ENCODE results near the gene TAF9.
"Not testable (repeated sequence)": the region's sequence is repeated elsewhere in the genome, so short reads cannot be mapped to it uniquely, and the experiment has no call there.

The TAF9 gene, protein sequence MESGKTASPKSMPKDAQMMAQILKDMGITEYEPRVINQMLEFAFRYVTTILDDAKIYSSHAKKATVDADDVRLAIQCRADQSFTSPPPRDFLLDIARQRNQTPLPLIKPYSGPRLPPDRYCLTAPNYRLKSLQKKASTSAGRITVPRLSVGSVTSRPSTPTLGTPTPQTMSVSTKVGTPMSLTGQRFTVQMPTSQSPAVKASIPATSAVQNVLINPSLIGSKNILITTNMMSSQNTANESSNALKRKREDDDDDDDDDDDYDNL

DNA sequence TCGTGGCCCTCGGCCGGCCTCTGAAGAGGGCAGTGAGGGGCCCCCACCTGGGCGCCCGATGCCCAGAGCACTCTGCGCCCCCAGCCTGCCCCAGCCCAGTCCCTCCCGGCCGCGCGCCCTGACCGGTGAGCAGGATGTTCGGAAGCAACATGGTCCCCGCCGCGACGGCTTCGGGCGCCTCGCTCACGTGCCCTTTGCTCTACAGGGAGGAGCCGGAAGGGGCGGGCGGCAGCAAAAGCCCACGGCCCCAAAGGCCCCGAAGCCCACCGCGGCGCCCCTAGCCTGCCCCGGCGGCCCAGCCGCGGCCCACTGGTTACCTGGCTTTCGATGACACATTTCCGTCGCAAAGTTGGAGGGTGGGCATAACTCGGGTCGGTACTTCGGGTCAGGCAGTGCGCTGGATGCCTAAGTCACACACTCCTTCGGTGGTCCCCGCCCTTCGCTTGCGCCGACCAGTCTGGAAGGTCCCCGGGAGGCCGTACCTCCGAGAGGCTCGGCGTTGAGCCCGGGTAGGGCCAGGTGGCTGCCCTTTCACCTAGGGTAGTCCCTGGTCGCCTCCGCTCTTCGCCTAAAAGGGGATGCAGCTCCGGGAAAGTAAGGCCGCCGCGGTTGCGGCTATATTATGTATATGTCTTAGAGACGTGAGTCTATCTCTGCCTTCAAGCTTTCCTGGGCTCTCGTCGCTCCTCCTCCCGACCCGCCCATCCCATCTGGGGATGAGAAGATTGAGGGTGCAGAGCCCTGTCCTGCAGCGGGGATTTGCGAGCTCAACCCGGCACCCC, at the start of gene TAF9, which contains the start of the genes AK6 and RAD17:
Gene TAF9, minus strand, starts transcription at position 181 of the 782 bp plus-strand sequence. CDS start 3,783 bp downstream, outside the sequence.
Gene AK6, minus strand, starts transcription at position 181 of the 782 bp plus-strand sequence. Its CDS starts 30 bp downstream, at position 151.
Gene RAD17, plus strand, starts transcription at position 479 of the 782 bp plus-strand sequence. CDS start 2,391 bp downstream, outside the sequence.
- Histone ChIP-seq H3K36me3 (ENCODE audit: control insufficient read depth, insufficient read depth, low read length) (peaks cover 9% of the 10 kb centered on the region), H3K4me1 (ENCODE audit: control insufficient read depth, insufficient read depth, low read length) (peaks cover 3% of the 10 kb centered on the region), H3K27me3 (ENCODE audit: control insufficient read depth, insufficient read depth, low read length) (no peaks in the 10 kb centered on the region), H3K9ac (ENCODE audit: low read depth, low read length) (peak within 1 kb of the TSS; percentile 99), H3K9me3 (ENCODE audit: control insufficient read depth, insufficient read depth, low read length) (no peaks in the 10 kb centered on the region), H3K4me3 (ENCODE audit: low read depth, low read length) (peak within 1 kb of the TSS; percentile 63)

DNA sequence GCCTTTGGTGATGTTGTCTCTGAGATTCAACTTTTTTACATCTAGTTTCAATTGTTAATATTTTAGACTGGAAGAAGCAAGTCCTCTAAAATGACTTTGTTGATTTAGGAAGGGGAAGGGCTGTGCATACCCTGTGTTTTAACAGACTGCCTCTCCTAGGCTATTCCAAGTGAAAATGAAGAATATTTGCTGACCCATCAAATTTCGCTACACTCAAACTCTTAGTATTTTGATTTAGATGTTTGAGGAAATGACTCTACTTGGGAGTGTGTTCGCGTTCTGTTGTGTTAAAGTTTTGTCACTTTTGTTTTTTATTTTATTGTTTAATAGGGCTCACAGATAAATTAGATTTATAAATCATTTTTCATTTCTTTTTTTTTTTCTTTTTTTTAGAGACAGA, 49.2 kb upstream of the TAF9 start:
- no peak overlapping the region for H3K4me3 ChIP-seq (ENCODE audit: low read depth, low read length)
- no peak overlapping the region for H3K9ac ChIP-seq (ENCODE audit: low read depth, low read length)
- H3K4me1 ChIP-seq (ENCODE audit: control insufficient read depth, insufficient read depth, low read length): peaks cover 4% of the 10 kb centered on the region
- no peaks in the 10 kb centered on the region for H3K27me3 ChIP-seq (ENCODE audit: control insufficient read depth, insufficient read depth, low read length)
- peaks cover 9% of the 10 kb centered on the region for H3K36me3 ChIP-seq (ENCODE audit: control insufficient read depth, insufficient read depth, low read length)
- no peaks in the 10 kb centered on the region for H3K9me3 ChIP-seq (ENCODE audit: control insufficient read depth, insufficient read depth, low read length)

DNA sequence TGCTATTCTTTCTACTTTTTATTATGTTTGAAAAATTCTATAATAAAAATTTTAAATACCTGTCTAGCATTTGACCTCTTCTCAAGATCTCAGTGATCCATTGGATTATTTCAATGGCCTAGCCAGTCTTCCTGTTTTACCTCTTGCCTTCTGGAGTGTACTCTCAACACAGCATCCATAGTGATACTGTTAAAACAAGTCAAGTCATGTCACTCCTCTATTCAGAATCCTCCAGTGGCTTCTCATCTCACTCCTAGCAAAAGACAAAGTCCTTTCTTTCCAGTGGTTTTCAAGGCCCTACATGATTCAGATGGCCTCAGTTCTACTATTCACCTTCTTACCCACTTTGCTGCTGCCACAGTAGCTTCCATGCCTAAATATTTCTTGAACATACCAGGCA, 47.4 kb upstream of the TAF9 start:
- no peak overlapping the region for H3K9ac ChIP-seq (ENCODE audit: low read depth, low read length)
- H3K4me1 ChIP-seq (ENCODE audit: control insufficient read depth, insufficient read depth, low read length): peaks cover 4% of the 10 kb centered on the region
- H3K4me3 ChIP-seq (ENCODE audit: low read depth, low read length): no peak overlapping the region
- H3K36me3 ChIP-seq (ENCODE audit: control insufficient read depth, insufficient read depth, low read length): peaks cover 9% of the 10 kb centered on the region
- H3K27me3 ChIP-seq (ENCODE audit: control insufficient read depth, insufficient read depth, low read length): no peaks in the 10 kb centered on the region
- no peaks in the 10 kb centered on the region for H3K9me3 ChIP-seq (ENCODE audit: control insufficient read depth, insufficient read depth, low read length)

DNA sequence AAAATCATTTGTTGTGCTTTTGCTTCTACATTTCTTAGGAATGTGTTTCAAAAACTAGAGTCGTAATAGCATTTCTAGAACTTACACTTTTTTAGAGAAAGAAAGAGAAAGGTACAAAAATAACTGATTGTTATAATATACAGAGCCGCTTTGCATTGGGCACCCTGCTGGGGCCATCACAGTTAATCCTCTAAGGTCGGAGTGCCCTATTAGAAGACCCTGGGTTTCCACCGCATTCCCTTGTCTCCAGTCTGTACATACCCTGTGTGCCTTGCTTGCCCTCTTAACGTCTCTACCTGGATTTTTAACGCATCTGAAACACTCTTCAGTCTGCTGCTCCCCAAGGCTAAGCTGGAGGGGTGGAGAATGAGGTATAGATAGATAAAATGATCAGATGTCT, 46.9 kb upstream of the TAF9 start:
- H3K4me1 ChIP-seq (ENCODE audit: control insufficient read depth, insufficient read depth, low read length): peaks cover 4% of the 10 kb centered on the region
- H3K4me3 ChIP-seq (ENCODE audit: low read depth, low read length): peak overlapping the region; percentile 70
- no peaks in the 10 kb centered on the region for H3K27me3 ChIP-seq (ENCODE audit: control insufficient read depth, insufficient read depth, low read length)
- H3K9me3 ChIP-seq (ENCODE audit: control insufficient read depth, insufficient read depth, low read length): no peaks in the 10 kb centered on the region
- H3K9ac ChIP-seq (ENCODE audit: low read depth, low read length): peak overlapping the region; percentile 84
- peaks cover 9% of the 10 kb centered on the region for H3K36me3 ChIP-seq (ENCODE audit: control insufficient read depth, insufficient read depth, low read length)

DNA sequence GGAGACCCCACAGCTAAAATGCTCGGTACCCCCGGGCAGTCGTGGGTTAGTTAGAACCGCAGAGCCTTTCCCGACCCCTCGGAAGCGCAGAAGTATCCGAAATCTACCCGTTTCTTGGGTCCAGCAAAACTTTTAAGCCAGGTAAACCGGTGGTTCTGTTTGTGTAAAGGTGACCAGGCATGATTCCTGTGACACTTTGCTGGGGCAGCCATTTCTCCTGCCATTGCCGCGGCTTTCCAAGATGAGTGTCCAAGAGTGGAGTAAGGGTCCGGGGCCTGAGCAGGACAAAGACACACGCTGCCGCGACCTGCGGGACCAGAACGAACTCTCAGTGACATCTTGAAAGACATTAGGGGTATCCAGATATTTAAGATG, 46.3 kb upstream of the TAF9 start:
- peak overlapping the region; percentile 84 for H3K9ac ChIP-seq (ENCODE audit: low read depth, low read length)
- peaks cover 4% of the 10 kb centered on the region for H3K4me1 ChIP-seq (ENCODE audit: control insufficient read depth, insufficient read depth, low read length)
- no peaks in the 10 kb centered on the region for H3K9me3 ChIP-seq (ENCODE audit: control insufficient read depth, insufficient read depth, low read length)
- H3K36me3 ChIP-seq (ENCODE audit: control insufficient read depth, insufficient read depth, low read length): peaks cover 9% of the 10 kb centered on the region
- H3K4me3 ChIP-seq (ENCODE audit: low read depth, low read length): peak overlapping the region; percentile 70
- no peaks in the 10 kb centered on the region for H3K27me3 ChIP-seq (ENCODE audit: control insufficient read depth, insufficient read depth, low read length)

DNA sequence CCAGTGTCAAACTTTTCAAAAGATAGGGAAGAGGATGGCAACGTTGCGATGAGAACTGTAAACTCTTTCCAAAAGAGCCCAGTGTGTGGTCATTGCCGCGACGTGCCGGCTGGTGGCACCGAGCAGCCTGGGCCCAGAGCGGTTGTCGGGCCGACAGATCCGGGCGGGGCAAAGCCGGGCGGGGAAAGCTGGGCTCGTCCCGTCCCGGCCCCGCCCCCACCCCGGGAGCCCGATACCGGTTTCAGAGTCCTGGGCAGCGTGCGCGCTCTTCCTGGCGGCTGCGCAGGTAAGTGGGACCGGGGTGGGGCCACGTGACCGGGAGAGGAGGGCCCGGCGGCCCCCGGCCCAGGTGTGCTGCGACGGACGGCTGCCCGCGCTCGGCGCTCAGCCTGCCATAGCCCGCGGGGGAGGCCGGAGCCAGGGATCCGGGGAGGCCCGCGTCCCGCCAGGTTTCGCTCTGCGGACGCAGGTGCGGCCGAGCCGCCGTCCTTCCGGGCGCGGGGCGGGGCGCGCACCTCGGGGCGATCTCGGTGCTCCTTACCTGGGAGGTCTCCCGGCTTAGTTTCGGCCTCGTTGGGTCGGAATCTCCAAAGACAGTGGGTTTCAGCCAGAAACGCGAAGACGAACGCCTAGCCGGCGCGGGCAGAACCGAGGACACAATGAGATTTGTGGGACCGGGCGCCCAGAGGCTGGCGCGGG, 45.7 kb upstream of the TAF9 start, which contains the start of gene MARVELD2:
Gene MARVELD2, plus strand, starts transcription at position 232 of the 699 bp plus-strand sequence. CDS start 4,270 bp downstream, outside the sequence.
- peaks cover 9% of the 10 kb centered on the region for H3K36me3 ChIP-seq (ENCODE audit: control insufficient read depth, insufficient read depth, low read length)
- H3K4me3 ChIP-seq (ENCODE audit: low read depth, low read length): peak within 1 kb of the TSS; percentile 70

DNA sequence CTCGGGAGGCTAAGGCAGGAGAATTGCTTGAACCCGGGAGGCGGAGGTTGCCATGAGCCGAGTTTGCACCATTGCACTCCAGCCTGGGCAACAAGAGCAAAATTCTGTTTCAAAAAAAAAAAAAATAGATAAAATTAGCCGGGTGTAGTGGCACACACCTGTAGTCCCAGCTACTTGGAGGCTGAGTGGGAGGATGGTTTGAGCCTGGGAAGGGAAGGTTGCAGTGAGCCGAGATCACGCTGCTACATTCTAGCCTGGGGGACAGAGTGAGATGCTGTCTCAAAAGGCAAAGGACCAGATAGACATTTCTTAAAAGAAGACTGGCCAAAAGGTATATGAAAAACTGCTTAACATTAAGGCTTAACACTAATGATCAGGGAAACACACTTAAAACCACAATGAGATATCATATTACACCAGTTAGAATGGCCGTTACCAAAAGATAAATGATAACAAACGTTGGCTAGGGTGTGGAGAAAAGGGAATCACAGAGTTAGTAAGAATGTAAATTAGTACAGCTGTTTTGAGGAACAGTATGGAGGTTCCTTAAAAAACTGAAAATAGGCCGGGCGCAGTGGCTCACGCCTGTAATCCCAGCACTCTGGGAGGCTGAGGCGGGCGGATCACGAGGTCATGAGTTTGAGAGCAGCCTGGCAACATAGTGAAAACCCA, 35.5 kb upstream of the TAF9 start:
- H3K4me3 ChIP-seq (ENCODE audit: low read depth, low read length): no peak overlapping the region
- H3K36me3 ChIP-seq (ENCODE audit: control insufficient read depth, insufficient read depth, low read length): peaks cover 3% of the 10 kb centered on the region
- H3K27me3 ChIP-seq (ENCODE audit: control insufficient read depth, insufficient read depth, low read length): no peaks in the 10 kb centered on the region
- H3K9me3 ChIP-seq (ENCODE audit: control insufficient read depth, insufficient read depth, low read length): no peaks in the 10 kb centered on the region
- no peaks in the 10 kb centered on the region for H3K4me1 ChIP-seq (ENCODE audit: control insufficient read depth, insufficient read depth, low read length)
- H3K9ac ChIP-seq (ENCODE audit: low read depth, low read length): no peak overlapping the region

More for the DNA sequence above, 45.7 kb upstream of the TAF9 start, which contains the start of gene MARVELD2:
- no peaks in the 10 kb centered on the region for H3K9me3 ChIP-seq (ENCODE audit: control insufficient read depth, insufficient read depth, low read length)
- peak within 1 kb of the TSS; percentile 84 for H3K9ac ChIP-seq (ENCODE audit: low read depth, low read length)
- H3K27me3 ChIP-seq (ENCODE audit: control insufficient read depth, insufficient read depth, low read length): no peaks in the 10 kb centered on the region
- peaks cover 4% of the 10 kb centered on the region for H3K4me1 ChIP-seq (ENCODE audit: control insufficient read depth, insufficient read depth, low read length)

DNA sequence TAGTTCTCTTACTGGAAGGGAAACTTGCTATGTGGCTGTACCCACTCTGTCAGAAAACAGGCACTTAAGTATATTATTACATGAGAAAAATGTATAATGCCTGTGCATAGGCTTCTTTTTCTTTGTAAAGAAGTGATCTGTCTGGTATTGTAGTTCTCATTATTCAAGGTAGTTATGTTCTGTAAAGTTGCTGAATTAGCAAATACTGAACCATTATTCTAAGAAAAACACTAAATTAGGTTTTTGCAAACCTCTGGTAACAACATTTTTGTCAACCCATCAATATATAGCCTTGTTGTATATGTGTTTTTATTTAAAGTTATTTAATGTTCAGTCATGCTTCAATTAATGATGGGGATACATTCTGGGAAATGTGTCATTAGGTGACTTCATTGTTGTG, 9.1 kb upstream of the TAF9 start:
- Histone ChIP-seq H3K36me3 (ENCODE audit: control insufficient read depth, insufficient read depth, low read length) (peaks cover 4% of the 10 kb centered on the region), H3K27me3 (ENCODE audit: control insufficient read depth, insufficient read depth, low read length) (no peaks in the 10 kb centered on the region), H3K4me3 (ENCODE audit: low read depth, low read length) (no peak overlapping the region), H3K9ac (ENCODE audit: low read depth, low read length) (no peak overlapping the region), H3K9me3 (ENCODE audit: control insufficient read depth, insufficient read depth, low read length) (no peaks in the 10 kb centered on the region), H3K4me1 (ENCODE audit: control insufficient read depth, insufficient read depth, low read length) (no peaks in the 10 kb centered on the region)

DNA sequence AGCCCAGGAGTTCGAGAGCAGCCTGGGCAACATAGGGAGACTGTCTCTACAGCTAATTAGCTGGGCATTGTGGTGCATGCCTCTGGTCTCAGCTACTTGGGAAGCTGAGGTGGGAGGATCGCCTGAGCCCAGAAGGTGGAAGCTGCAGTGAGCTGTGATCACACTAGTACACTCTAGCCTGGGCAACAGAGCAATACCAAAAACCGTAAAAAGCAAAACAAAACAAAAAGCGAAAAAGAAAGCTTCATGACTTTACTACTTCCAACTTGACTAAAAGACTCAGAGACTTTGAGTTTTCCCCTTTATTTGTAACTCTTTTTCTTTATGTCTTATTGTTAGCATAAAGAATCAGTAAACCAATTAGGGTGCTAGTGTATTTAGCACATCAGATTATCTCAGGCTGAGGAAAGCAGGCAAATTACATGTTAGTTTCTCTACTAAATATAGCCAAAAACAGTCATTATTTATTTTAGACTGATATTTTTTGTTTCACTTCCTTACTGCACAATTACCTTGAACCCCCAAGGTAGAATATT, 5.7 kb upstream of the TAF9 start:
- H3K9me3 ChIP-seq (ENCODE audit: control insufficient read depth, insufficient read depth, low read length): no peaks in the 10 kb centered on the region
- H3K36me3 ChIP-seq (ENCODE audit: control insufficient read depth, insufficient read depth, low read length): peaks cover 2% of the 10 kb centered on the region
- no peaks in the 10 kb centered on the region for H3K27me3 ChIP-seq (ENCODE audit: control insufficient read depth, insufficient read depth, low read length)
- no peak overlapping the region for H3K9ac ChIP-seq (ENCODE audit: low read depth, low read length)
- peaks cover 3% of the 10 kb centered on the region for H3K4me1 ChIP-seq (ENCODE audit: control insufficient read depth, insufficient read depth, low read length)
- H3K4me3 ChIP-seq (ENCODE audit: low read depth, low read length): no peak overlapping the region

DNA sequence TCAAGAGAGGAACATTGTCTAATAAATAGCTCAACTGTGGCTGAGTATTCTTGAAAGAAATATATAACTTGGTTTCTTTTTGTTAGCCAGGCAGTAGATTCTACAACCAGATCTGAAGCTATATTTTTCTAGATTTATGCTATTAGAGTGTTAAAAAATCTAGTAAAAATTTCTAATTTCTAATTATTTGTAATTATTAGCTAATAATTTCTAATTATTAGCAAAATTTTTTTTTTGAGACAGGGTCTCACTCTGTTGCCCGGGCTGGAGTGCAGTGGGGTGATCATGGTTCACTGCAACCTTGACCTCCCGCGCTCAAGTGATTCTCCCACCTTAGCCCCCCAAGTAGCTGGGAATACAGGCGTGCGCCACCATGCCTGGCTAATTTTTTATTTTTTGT, 3.1 kb upstream of the TAF9 start:
- H3K27me3 ChIP-seq (ENCODE audit: control insufficient read depth, insufficient read depth, low read length): no peaks in the 10 kb centered on the region
- H3K4me3 ChIP-seq (ENCODE audit: low read depth, low read length): no peak overlapping the region
- H3K4me1 ChIP-seq (ENCODE audit: control insufficient read depth, insufficient read depth, low read length): peaks cover 3% of the 10 kb centered on the region
- peaks cover 2% of the 10 kb centered on the region for H3K36me3 ChIP-seq (ENCODE audit: control insufficient read depth, insufficient read depth, low read length)
- no peaks in the 10 kb centered on the region for H3K9me3 ChIP-seq (ENCODE audit: control insufficient read depth, insufficient read depth, low read length)
- no peak overlapping the region for H3K9ac ChIP-seq (ENCODE audit: low read depth, low read length)

DNA sequence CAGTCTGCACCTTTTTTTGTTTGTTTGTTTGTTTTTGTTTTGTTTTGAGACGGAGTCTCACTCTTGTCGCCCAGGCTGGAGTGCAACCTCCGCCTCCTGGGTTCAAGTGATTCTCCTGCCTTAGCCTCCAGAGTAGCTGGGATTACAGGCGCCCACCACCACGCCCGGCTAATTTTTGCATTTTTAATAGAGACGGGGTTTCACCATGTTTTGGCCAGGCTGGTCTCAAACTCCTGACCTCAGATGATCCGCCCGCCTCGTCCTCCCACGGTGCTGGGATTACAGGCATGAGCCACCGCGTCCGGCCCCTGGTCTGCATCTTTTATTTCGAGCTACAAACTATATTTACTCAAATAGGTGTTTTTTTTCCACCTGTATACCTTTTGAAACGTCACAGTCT, 1.0 kb upstream of the TAF9 start:
- H3K36me3 ChIP-seq (ENCODE audit: control insufficient read depth, insufficient read depth, low read length); H3K4me1 ChIP-seq (ENCODE audit: control insufficient read depth, insufficient read depth, low read length); H3K27me3 ChIP-seq (ENCODE audit: control insufficient read depth, insufficient read depth, low read length); H3K9me3 ChIP-seq (ENCODE audit: control insufficient read depth, insufficient read depth, low read length): not testable (repeated sequence)
- peak overlapping the region; percentile 63 for H3K4me3 ChIP-seq (ENCODE audit: low read depth, low read length)
- peak overlapping the region; percentile 99 for H3K9ac ChIP-seq (ENCODE audit: low read depth, low read length)

All from iPS-15b (cell line).